Body of pancreas (tissue), 4 donors: ENCODE measurements around the gene BABAM2.

Source experiments
- POLR2A ChIP-seq, 3 donors: fragments of 450-650 bp; IDR thresholded peaks; one replicate each; pipeline ENCODE4 v1.6.1; 2016; ENCODE audit warnings: antibody characterized with exemption in 3 of 3, mild to moderate bottlenecking in 2 of 3
- TF ChIP-seq, protein P1 (sequence below), 7 experiments: fragments of 450-650 bp in 4 of 7; fragments of 200-600 bp in 3 of 7; sonication (generic) in 3 of 7; IDR thresholded peaks; one replicate each; pipeline ENCODE4 v1.5.1; 2016 to 2019; ENCODE audit warnings: antibody characterized with exemption in 7 of 7

DNA sequence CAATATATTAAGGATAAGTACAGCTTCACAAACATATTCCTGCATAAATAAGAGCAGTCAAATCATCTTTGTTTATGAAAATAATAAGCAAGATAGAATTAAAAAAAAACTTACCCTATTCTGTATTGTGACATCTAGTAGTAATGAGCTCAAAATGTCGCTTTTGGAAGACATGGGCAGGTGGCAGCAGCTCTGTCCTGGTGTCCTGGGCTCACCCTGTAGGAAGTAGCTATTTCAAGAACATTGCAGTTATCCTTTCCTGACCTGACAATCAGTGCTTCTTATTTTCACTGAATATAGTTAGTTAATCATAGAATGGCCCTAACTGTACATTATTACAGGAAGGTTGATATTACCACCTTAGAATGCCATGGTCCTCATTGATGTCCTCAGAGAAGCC is 229.1 kb downstream of the BABAM2 start:
- TF ChIP-seq, protein P1, sequence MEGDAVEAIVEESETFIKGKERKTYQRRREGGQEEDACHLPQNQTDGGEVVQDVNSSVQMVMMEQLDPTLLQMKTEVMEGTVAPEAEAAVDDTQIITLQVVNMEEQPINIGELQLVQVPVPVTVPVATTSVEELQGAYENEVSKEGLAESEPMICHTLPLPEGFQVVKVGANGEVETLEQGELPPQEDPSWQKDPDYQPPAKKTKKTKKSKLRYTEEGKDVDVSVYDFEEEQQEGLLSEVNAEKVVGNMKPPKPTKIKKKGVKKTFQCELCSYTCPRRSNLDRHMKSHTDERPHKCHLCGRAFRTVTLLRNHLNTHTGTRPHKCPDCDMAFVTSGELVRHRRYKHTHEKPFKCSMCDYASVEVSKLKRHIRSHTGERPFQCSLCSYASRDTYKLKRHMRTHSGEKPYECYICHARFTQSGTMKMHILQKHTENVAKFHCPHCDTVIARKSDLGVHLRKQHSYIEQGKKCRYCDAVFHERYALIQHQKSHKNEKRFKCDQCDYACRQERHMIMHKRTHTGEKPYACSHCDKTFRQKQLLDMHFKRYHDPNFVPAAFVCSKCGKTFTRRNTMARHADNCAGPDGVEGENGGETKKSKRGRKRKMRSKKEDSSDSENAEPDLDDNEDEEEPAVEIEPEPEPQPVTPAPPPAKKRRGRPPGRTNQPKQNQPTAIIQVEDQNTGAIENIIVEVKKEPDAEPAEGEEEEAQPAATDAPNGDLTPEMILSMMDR (IDR thresholded peaks at IDR 0.05) = no peak
- no peak for TF ChIP-seq POLR2A (IDR thresholded peaks at IDR 0.05)
